ENCODE results near the gene SCARF2. TPM values are rescaled to one million over a fixed set of nuclear protein-coding genes. Genes with fewer than 3 reads are reported as not detected.

Gene SCARF2
- total RNA-seq: 10.2 and 11.2 TPM in 2 replicates

DNA sequence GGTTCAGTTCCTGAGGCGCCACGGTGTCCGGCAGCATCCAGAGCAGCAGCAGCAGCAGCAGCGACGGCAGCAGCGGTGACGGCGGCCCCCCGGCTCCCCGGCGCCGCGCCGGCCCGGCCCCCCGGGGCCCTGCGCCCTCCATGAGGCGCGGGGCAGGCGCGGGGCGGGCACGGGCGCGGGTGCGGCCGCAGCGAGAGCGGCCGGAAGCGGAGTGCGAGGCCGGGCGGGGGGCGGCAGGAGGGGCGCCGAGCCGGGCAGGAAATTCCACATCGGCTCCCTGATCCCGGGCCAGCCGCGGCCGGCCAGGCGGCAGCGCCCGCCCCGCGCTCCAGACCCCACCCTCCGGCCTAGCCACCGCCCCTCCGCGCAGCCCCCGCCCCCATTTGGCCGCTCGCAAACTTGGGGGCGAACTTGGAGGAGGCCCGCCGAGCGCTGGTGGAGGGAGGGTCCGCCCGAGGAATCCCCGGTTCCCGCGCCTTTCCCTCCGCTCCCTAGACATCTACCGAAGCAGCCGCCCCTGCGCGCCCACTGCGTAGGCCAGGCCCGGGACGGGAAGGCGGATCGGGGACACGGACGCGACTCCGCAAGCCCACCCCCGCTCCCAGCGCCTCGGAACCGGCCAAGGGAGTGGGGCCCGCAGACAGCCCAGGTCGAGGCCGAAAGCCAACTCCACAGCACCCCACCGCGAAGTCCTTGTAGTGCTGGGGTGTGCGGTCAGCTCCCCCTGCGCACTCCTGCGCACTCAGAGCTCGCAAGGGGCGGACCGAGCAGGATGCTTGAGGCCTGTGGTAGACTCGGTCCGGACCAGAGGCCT lies at the start of gene SCARF2:
Gene SCARF2 (minus strand): TSS at position 213 of the 814 bp plus-strand sequence. CDS start 71 bp downstream, at position 142.

DNA sequence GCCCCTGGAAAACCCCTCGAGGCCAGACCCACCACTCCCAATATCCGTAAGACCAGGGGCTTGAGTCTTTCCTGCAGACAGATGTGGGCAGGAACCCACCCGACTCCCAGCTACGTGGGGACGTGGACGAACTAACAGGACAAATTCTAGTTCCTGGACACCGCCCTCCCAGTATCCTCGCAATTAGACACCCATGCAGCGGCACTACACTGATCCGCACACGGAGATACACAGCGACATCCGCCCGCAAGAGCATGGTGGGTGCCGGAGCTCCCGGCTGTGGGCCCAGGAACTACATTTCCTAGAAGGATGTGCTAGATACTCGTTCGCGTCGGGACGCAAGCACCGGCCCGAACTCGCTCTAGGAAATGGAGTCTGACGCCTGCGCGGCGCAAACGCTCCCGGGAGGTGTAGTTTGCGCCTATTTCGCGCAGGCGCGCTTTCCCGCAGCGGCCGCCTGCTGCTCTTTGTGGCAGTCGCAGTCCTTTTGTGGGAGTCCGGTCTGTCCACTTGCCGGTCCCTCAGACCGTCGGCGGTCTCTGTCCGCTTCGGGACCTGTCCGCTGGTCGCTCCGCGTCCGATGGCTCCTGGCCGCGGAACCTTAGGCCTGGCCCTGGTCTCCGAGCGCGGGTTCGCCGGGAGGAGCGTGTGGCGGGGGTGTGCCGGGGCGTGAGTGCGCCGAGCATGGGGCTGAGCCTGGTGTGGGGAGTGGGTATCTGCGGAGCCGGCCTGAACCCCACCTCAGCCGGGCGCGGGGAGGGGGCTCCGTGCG lies 43.7 kb downstream of the SCARF2 start, which contains the start of gene ZNF74:
Gene ZNF74 (plus strand): TSS at position 447 of the 772 bp plus-strand sequence. CDS start 478 bp downstream, outside the sequence.

Small RNA genes lying within 50 kb of the gene (small RNA-seq; reads per million reads assigned to genes)
- gene RF00019 (not detected), gene RN7SL812P (not detected), gene RNU6-225P (not detected), gene RNY1P9 (not detected)

Other genes with a start within 250 kb of the SCARF2 start
- gene RTN4R, start 169.5 kb downstream of the SCARF2 start, total RNA-seq: 2.0 and 4.8 TPM in 2 replicates
- gene DGCR6L, start 117.8 kb downstream of the SCARF2 start, total RNA-seq: 67.5 and 73.3 TPM in 2 replicates
- 16.1 and 18.1 TPM in 2 replicates for gene ZNF74, start 43.7 kb downstream of the SCARF2 start, total RNA-seq
- gene KLHL22, start 58.0 kb upstream of the SCARF2 start, total RNA-seq: 38.9 and 43.4 TPM in 2 replicates
- gene MED15, start 69.8 kb upstream of the SCARF2 start, total RNA-seq: 56.5 and 120 TPM in 2 replicates